IgD-negative memory B cell (primary cell): ENCODE results near the gene TBL1X. TPM values are rescaled to one million over a fixed set of nuclear protein-coding genes. Genes with fewer than 3 reads are reported as not detected.
A peak's percentile ranks its signal among the peaks of the same experiment; 100 is the strongest.

Experiments used
- H3K27ac Mint-ChIP-seq, 3 donors: one replicate each; pipeline ENCODE4 v1.8.0; 2020 to 2022; ENCODE audit warnings: mild to moderate bottlenecking in 3 of 3, mixed read lengths in 3 of 3, moderate library complexity in 1 of 3
- H3K27me3 Mint-ChIP-seq: one replicate; pipeline ENCODE4 v1.8.0; 2021; ENCODE audit warnings: mixed read lengths
- H3K36me3 Mint-ChIP-seq: one replicate; pipeline ENCODE4 v1.8.0; 2020; ENCODE audit warnings: mild to moderate bottlenecking, mixed read lengths
- H3K4me1 Mint-ChIP-seq, 3 donors: one replicate each; pipeline ENCODE4 v1.8.0; 2020 to 2022; ENCODE audit warnings: mixed read lengths in 3 of 3, mild to moderate bottlenecking in 1 of 3
- H3K4me3 Mint-ChIP-seq, 4 donors: one replicate each; pipeline ENCODE4 v1.8.0; 2020 to 2022; ENCODE audit warnings: mild to moderate bottlenecking in 4 of 4, mixed read lengths in 4 of 4, moderate library complexity in 3 of 4
- H3K9me3 Mint-ChIP-seq, 3 donors: one replicate each; pipeline ENCODE4 v1.8.0; 2020 to 2021; ENCODE audit warnings: mixed read lengths in 3 of 3, mild to moderate bottlenecking in 1 of 3
- polyA plus RNA-seq: library from polyadenylated mRNA; unstranded; fragments of 300-500 nt; fragmentation: Illumina TruSeq; gene quantifications from one replicate; pipeline ENCODE4 v1.2.3, GENCODE V29; 2021

TBL1X gene
- polyA plus RNA-seq, 1 donor from 2014 or later: 11.5 TPM

GRCh38 chrX:9688833-9689232 lies 224.0 kb downstream of the TBL1X start:
- no peaks in the 10 kb centered on the region for H3K27me3 Mint-ChIP-seq
- no peak overlapping the region for H3K4me3 Mint-ChIP-seq
- peaks cover 0 to 2% (median 0%) of the 10 kb centered on the region in 3 donors for H3K4me1 Mint-ChIP-seq
- H3K36me3 Mint-ChIP-seq: peaks cover 4% of the 10 kb centered on the region
- no peaks in the 10 kb centered on the region for H3K9me3 Mint-ChIP-seq
- no peak overlapping the region for H3K27ac Mint-ChIP-seq

- Mint-ChIP-seq H3K27ac (peak overlapping the region in 1 of 3 donors; percentile 13), H3K36me3 (peaks cover 5% of the 10 kb centered on the region), H3K9me3 (no peaks in the 10 kb centered on the region), H3K4me3 (no peak overlapping the region), H3K4me1 (peaks cover 0 to 2% (median 0%) of the 10 kb centered on the region in 3 donors), H3K27me3 (no peaks in the 10 kb centered on the region)
Observed at GRCh38 chrX:9690046-9690445, 225.2 kb downstream of the TBL1X start.

- no peaks in the 10 kb centered on the region for H3K27me3 Mint-ChIP-seq
- H3K36me3 Mint-ChIP-seq: peaks cover 7% of the 10 kb centered on the region
- no peak overlapping the region for H3K4me3 Mint-ChIP-seq
- no peaks in the 10 kb centered on the region for H3K9me3 Mint-ChIP-seq
- peaks cover 0 to 2% (median 2%) of the 10 kb centered on the region in 3 donors for H3K4me1 Mint-ChIP-seq
- no peak overlapping the region for H3K27ac Mint-ChIP-seq
Observed at GRCh38 chrX:9693307-9694001, 228.6 kb downstream of the TBL1X start.

GRCh38 chrX:9698576-9698975 lies 233.7 kb downstream of the TBL1X start:
- Mint-ChIP-seq H3K27me3 (peaks cover 2% of the 10 kb centered on the region), H3K36me3 (peaks cover 9% of the 10 kb centered on the region), H3K4me3 (no peak overlapping the region), H3K9me3 (peaks cover 0 to 2% (median 0%) of the 10 kb centered on the region in 3 donors), H3K4me1 (peaks cover 0 to 2% (median 0%) of the 10 kb centered on the region in 3 donors), H3K27ac (no peak overlapping the region)

- peaks cover 2% of the 10 kb centered on the region for H3K27me3 Mint-ChIP-seq
- peaks cover 0 to 2% (median 0%) of the 10 kb centered on the region in 3 donors for H3K9me3 Mint-ChIP-seq
- H3K36me3 Mint-ChIP-seq: peaks cover 6% of the 10 kb centered on the region
- no peak overlapping the region for H3K4me3 Mint-ChIP-seq
- no peak overlapping the region for H3K27ac Mint-ChIP-seq
- peaks cover 0 to 5% (median 0%) of the 10 kb centered on the region in 3 donors for H3K4me1 Mint-ChIP-seq
Observed at GRCh38 chrX:9700555-9700954, 235.7 kb downstream of the TBL1X start.

- Mint-ChIP-seq H3K4me3 (no peak overlapping the region), H3K27me3 (peaks cover 2% of the 10 kb centered on the region), H3K9me3 (peaks cover 0 to 2% (median 0%) of the 10 kb centered on the region in 3 donors), H3K4me1 (peaks cover 0 to 3% (median 0%) of the 10 kb centered on the region in 3 donors), H3K27ac (no peak overlapping the region), H3K36me3 (peaks cover 4% of the 10 kb centered on the region)
Observed at GRCh38 chrX:9701790-9702189, 236.9 kb downstream of the TBL1X start.

- H3K4me1 Mint-ChIP-seq: peaks cover 0 to 4% (median 3%) of the 10 kb centered on the region in 3 donors
- H3K27me3 Mint-ChIP-seq: peaks cover 2% of the 10 kb centered on the region
- peaks cover 0 to 2% (median 0%) of the 10 kb centered on the region in 3 donors for H3K9me3 Mint-ChIP-seq
- no peak overlapping the region for H3K4me3 Mint-ChIP-seq
- peak overlapping the region in 1 of 3 donors; percentile 50 for H3K27ac Mint-ChIP-seq
- H3K36me3 Mint-ChIP-seq: peaks cover 4% of the 10 kb centered on the region
Observed at GRCh38 chrX:9703406-9703805, 238.5 kb downstream of the TBL1X start.

GRCh38 chrX:9704876-9705465 lies 240.1 kb downstream of the TBL1X start:
- H3K4me3 Mint-ChIP-seq: no peak overlapping the region
- H3K9me3 Mint-ChIP-seq: peaks cover 0 to 2% (median 0%) of the 10 kb centered on the region in 3 donors
- no peak overlapping the region for H3K27ac Mint-ChIP-seq
- peaks cover 6 to 9% (median 9%) of the 10 kb centered on the region in 3 donors for H3K4me1 Mint-ChIP-seq
- peaks cover 3% of the 10 kb centered on the region for H3K27me3 Mint-ChIP-seq
- no peaks in the 10 kb centered on the region for H3K36me3 Mint-ChIP-seq

- H3K27me3 Mint-ChIP-seq: peaks cover 3% of the 10 kb centered on the region
- H3K9me3 Mint-ChIP-seq: no peaks in the 10 kb centered on the region
- H3K36me3 Mint-ChIP-seq: no peaks in the 10 kb centered on the region
- peaks cover 6 to 9% (median 9%) of the 10 kb centered on the region in 3 donors for H3K4me1 Mint-ChIP-seq
- no peak overlapping the region for H3K4me3 Mint-ChIP-seq
- H3K27ac Mint-ChIP-seq: peak overlapping the region in 1 of 3 donors; percentile 40
Observed at GRCh38 chrX:9706421-9706820, 241.6 kb downstream of the TBL1X start.

- Mint-ChIP-seq H3K4me3 (peak overlapping the region in 1 of 4 donors; percentile 5), H3K9me3 (no peaks in the 10 kb centered on the region), H3K27ac (peak overlapping the region in 1 of 3 donors; percentile 47), H3K27me3 (peaks cover 3% of the 10 kb centered on the region), H3K4me1 (peaks cover 6 to 9% (median 9%) of the 10 kb centered on the region in 3 donors), H3K36me3 (no peaks in the 10 kb centered on the region)
Observed at GRCh38 chrX:9707306-9708033, 242.6 kb downstream of the TBL1X start.

GRCh38 chrX:9708086-9708485 lies 243.2 kb downstream of the TBL1X start:
- Mint-ChIP-seq H3K27ac (no peak overlapping the region), H3K4me3 (no peak overlapping the region), H3K4me1 (peaks cover 6 to 9% (median 9%) of the 10 kb centered on the region in 3 donors), H3K36me3 (no peaks in the 10 kb centered on the region), H3K27me3 (peaks cover 3% of the 10 kb centered on the region), H3K9me3 (no peaks in the 10 kb centered on the region)

GRCh38 chrX:9708923-9709553 lies 244.2 kb downstream of the TBL1X start:
- H3K4me1 Mint-ChIP-seq: peaks cover 6 to 9% (median 6%) of the 10 kb centered on the region in 3 donors
- H3K9me3 Mint-ChIP-seq: no peaks in the 10 kb centered on the region
- H3K27ac Mint-ChIP-seq: peak overlapping the region in 2 of 3 donors; percentile 0 to 71
- peaks cover 3% of the 10 kb centered on the region for H3K27me3 Mint-ChIP-seq
- H3K4me3 Mint-ChIP-seq: peak overlapping the region in 1 of 4 donors; percentile 61
- no peaks in the 10 kb centered on the region for H3K36me3 Mint-ChIP-seq

GRCh38 chrX:9710332-9710731 lies 245.5 kb downstream of the TBL1X start:
- Mint-ChIP-seq H3K9me3 (no peaks in the 10 kb centered on the region), H3K27ac (no peak overlapping the region), H3K27me3 (peaks cover 3% of the 10 kb centered on the region), H3K36me3 (peaks cover 2% of the 10 kb centered on the region), H3K4me1 (peaks cover 6 to 9% (median 6%) of the 10 kb centered on the region in 3 donors), H3K4me3 (no peak overlapping the region)

GRCh38 chrX:9717376-9717775 lies 252.5 kb downstream of the TBL1X start:
- peaks cover 12% of the 10 kb centered on the region for H3K36me3 Mint-ChIP-seq
- H3K27ac Mint-ChIP-seq: no peak overlapping the region
- H3K27me3 Mint-ChIP-seq: no peaks in the 10 kb centered on the region

GRCh38 chrX:9724711-9725110 lies 259.9 kb downstream of the TBL1X start:
- Mint-ChIP-seq H3K9me3 (peaks cover 2 to 26% (median 16%) of the 10 kb centered on the region in 3 donors), H3K36me3 (peaks cover 13% of the 10 kb centered on the region), H3K27ac (no peak overlapping the region), H3K4me1 (no peaks in the 10 kb centered on the region), H3K27me3 (peaks cover 4% of the 10 kb centered on the region), H3K4me3 (no peak overlapping the region)

More at GRCh38 chrX:9717376-9717775, 252.5 kb downstream of the TBL1X start:
- H3K4me1 Mint-ChIP-seq: no peaks in the 10 kb centered on the region
- H3K9me3 Mint-ChIP-seq: peaks cover 0 to 3% (median 2%) of the 10 kb centered on the region in 3 donors
- no peak overlapping the region for H3K4me3 Mint-ChIP-seq
